NCI-H1417 treated with DMSO at 0.1 percent for 48 hours (cell line): Measurements from ENCODE around the gene KCNQ1.

Experiments used
- DNase-seq: peaks from one replicate; lab custom pipeline; 2025; lab: John Stamatoyannopoulos, UW

The KCNQ1 gene

GRCh38 chr11:2732940-2733628 is 288.3 kb downstream of the KCNQ1 start:
- DNase-seq, result no peak

- DNase-seq, result no peak
Measured at GRCh38 chr11:2734181-2735052, 289.6 kb downstream of the KCNQ1 start.

DNA sequence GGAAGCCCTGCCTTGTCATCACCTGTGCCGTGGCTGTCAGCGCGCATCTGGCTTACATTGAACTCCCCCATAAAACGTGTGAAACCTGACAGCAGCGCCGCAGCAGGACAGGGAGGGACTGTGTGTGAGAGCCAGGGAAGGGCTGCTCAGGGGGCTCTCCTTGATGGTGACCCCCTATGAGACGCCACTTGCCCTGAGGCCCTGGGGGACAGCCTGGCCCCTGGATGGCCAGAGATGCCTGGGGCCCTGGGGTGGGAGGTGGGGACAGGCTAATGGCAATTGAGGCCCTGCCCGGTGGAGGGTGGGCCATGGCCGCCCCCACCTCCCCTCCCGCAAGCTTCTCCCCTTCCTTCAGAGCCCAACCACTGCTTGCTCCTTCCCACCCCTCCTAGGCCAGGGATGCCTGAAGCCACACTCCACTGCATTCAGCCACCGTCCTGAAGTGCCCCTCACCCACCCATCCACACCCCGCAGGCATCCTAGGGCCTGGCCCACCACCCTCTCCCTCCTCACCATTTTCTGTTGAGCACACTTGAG is 290.3 kb downstream of the KCNQ1 start:
- DNase-seq, result no peak

DNA sequence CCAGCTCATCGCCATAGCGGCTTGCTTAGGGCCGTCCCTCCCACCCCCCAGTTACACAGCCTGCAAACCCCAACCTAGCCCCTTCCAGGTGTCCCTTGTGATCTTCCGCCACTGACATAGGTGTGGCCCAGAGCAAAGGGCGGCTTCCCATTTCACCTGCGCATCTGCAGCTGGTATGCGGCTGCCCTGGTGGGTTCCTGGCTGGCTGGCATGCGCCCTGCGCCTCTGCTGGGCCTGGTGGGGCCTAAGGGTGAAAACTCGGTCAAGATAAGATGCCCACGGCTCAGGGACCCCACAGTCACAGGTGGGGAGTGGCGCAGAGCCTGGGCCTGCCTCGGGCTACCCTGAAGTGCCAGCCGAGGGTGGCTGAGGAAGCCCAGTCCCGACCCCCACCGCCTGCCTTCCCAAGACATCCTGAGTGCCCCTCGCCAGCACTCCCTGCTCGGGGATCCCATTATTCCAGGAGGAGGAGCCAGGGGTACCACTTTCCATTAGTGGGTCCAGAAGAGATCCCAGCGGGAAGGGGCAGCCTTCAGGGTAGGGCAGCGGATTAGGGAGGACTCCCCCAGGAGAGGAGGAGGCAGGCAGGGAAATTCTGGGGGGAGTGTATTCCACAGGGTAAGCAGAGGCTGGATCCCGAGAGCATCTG is 291.9 kb downstream of the KCNQ1 start:
- no peak for DNase-seq

DNA sequence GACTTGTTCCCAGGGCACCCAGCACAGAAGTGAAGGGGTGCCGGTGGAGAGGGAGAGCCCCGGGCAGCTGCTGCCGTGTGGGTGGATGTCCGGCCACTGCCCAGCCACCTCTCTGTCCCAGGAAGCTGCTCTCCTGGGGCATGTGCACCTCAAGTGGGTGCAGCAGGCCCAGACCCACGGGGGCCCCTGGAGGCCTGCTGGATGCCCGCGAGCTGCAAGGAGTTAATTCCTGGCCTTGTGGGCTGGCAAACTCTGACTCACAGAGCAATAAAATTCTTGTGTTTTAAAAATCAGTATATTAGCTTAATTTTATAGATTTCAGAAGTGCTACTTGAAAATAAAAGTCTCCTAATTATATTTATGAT is 292.4 kb downstream of the KCNQ1 start:
- DNase-seq, result no peak

DNA sequence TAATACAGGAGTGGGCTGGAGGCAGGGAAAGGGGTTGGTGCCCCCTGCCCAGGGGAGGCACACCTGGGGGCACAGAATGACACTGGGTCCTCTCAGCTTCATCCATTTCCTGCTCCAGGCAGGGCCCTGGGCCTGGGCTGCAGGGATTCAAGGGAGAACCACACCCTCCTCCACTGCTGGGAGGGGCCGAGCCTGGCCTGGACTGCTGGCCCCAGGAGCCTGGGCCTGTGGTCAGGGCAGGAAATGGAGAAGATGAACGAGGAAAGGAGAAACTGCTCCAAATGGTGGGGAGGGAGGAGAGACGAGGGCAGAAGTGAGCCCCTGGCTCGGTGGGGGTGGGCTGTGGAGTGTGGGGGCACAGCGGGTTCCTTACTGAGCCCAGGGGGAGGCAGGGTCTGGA is 293.1 kb downstream of the KCNQ1 start:
- DNase-seq, result no peak

GRCh38 chr11:2738551-2739431 is 294.0 kb downstream of the KCNQ1 start:
- no peak for DNase-seq

GRCh38 chr11:2739531-2740274 is 294.9 kb downstream of the KCNQ1 start:
- no peak for DNase-seq

- DNase-seq, result no peak
Measured at GRCh38 chr11:2740275-2740940, 295.6 kb downstream of the KCNQ1 start.

GRCh38 chr11:2741006-2741376 is 296.2 kb downstream of the KCNQ1 start:
- DNase-seq, result no peak

DNA sequence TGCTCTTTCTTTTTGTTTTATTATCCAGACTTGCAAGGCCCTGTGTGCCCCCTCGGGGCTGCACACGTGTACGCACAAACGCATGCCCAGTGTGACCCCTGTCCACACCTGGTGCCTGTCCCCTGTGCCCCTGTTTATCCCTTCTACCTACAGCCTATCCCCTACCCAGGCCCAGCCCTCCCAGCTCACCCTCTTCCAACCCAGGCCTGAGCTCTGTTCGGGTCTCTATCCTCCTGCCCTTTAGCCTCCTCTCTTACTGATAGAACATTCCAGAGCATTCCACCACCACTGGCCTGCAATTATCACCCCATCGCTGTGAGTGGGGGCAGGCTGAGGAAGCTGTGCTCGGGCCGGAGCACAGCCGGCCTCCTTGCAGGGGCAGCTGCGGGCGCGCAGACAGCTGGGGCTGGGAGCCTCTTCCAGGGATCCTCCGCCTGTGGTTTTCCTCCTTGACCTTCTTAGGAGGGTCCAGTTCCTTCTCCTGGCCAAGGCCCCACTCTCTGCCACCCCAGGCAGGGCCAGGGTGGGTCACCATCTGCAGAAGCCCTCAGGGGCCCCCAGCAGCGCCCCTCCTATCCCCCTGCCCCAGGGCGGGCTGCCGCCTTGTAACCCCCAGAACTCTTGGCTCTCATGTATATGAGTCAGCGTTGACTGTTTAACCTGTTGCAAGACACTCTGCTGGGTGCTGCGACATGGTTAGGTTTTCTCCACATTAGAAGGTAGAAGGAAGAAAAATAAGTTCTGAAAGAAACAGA is 296.7 kb downstream of the KCNQ1 start:
- DNase-seq, result no peak

- no peak for DNase-seq
Measured at GRCh38 chr11:2742201-2742600, 297.4 kb downstream of the KCNQ1 start.

DNA sequence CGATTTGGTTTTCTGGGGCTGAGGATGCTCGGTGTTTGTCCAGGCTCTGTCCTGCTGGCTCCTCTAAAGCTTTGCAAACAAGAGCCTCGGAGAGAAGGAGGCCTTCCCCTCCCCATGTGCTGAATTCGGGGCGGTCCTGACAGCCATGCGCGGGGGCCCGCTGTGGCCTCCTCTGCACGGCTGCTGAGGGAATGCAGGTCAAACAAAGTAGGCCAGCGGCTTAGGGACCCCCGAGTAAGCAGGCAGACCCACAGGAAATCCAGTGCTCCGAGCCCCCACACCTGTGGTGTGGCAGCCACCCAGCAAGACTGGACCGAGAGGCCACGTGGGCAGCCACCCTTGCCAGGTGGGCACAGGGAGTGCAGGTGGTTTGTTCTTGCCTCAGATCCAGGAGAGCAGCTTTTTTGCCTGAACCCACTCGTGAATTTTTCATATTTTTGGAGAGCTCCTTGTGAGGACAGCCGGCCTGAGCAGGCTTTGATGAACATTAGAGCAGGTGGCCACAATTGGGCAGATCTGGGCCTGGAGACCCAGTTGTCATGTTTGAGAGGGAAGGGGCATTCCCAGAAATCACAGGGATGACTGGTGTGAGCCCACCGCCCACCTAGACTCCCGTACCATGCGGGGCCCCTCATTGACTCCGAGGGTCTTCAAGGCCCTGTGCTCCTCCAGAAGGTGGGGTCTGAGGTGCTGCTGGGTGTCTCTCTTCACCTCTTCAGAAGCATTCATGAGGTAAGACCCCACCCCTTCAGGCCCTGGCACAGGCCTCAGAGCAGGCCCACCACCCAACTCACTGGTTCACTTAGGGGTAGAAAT is 298.0 kb downstream of the KCNQ1 start:
- DNase-seq, result no peak

GRCh38 chr11:2743427-2744110 is 298.8 kb downstream of the KCNQ1 start:
- DNase-seq, result no peak

DNA sequence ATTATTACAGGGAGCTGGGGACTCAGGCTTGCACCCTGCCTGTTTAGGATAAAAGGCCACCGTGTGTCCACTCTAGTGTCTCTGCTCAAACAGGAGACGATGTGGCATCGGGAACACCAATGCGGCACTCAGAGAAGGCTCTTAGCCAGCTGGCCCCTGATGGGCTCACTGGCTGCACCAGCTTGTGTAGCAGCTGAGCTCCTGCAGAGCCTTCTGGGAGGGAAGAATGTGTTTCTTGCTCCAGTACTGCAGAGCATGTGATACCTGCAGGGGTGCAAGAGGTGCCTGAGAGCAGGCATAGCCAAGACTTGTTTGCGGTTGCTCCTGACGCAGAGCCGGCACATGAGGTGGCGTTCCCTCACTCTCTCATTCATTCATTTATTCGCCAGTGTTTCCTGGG is 299.4 kb downstream of the KCNQ1 start:
- DNase-seq, result no peak

GRCh38 chr11:2745511-2745910 is 300.7 kb downstream of the KCNQ1 start:
- DNase-seq, result no peak

- no peak for DNase-seq
Measured at GRCh38 chr11:2746401-2747247, 301.8 kb downstream of the KCNQ1 start.
